Measurements from ENCODE around the gene TRAPPC14. TPM values are rescaled to one million over a fixed set of nuclear protein-coding genes. Genes with fewer than 3 reads are reported as not detected.

Gene TRAPPC14
- total and polyA plus RNA-seq, 2 of the 8 experiments (the other 6 are each of a cell fraction or from before 2014, with no cell fraction given), result 11.9 to 22.1 TPM

DNA sequence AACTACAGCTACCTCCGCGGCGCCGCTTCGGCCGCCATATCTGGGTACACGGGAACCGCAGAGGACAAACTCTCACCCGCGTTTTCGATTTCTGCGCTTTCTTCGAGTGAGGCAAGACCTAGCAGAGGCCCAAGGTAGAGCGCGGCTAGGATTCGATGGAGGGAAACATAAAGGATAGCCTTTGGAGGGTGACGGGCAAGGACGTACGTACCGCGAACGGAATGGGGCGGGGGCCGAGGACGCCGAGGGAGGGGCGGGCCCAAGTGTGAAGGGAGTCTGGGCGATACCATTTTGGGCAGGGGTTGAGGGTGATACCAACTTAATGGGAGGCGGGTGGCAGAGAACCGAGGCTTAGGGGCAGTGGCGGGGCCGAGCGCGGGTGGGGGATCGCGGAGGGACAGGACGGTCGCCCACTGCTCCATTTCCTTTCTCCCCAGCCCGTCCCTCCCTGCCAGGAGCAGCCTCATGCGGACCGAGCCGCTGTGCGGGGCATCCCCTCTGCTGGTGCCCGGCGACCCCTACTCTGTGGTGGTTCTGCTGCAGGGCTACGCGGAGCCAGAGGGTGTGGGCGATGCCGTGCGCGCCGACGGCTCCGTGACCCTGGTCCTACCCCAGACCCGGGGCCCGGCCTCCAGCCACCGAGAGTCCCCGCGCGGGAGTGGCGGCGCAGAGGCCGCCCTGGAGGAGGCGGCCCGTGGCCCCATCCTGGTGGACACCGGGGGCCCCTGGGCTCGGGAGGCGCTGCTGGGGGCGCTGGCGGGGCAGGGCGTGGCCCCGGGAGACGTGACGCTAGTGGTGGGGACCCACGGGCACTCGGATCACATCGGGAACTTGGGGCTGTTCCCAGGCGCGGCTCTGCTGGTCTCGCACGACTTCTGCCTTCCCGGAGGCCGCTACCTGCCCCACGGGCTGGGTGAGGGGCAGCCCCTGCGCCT, 31.3 kb downstream of the TRAPPC14 start, which contains the start of gene MBLAC1 (continued):
- no peak for TF ChIP-seq RXRA (IDR thresholded peaks at IDR 0.05; ENCODE audit: insufficient read depth, low read depth, low read length)
- no peak for TF ChIP-seq SIRT6 (IDR thresholded peaks at IDR 0.05; ENCODE audit: low read length)
- TF ChIP-seq EGR1 (IDR thresholded peaks at IDR 0.05; ENCODE audit: borderline replicate concordance, low read depth, low read length), result no peak
- TF ChIP-seq NANOG (IDR thresholded peaks at IDR 0.05; ENCODE audit: insufficient read depth, low read depth, low read length, poor library complexity, severe bottlenecking), result no peak
- TF ChIP-seq CTBP2 (IDR thresholded peaks at IDR 0.05; ENCODE audit: borderline replicate concordance, insufficient read depth, insufficient read length, low read length), result no peak
- TF ChIP-seq HDAC6 (IDR thresholded peaks at IDR 0.05; ENCODE audit: low read depth, low read length), result no peak
- no peak for TF ChIP-seq MAFK (IDR thresholded peaks at IDR 0.05; ENCODE audit: low read depth, low read length)
- TF ChIP-seq TEAD4 (IDR thresholded peaks at IDR 0.05; ENCODE audit: low read depth, low read length), result 0 out of 2 replicates have a peak, but pooled peaks have one; percentile 1
- TF ChIP-seq BRCA1 (IDR thresholded peaks at IDR 0.05; ENCODE audit: low read depth, low read length), result no peak
- TF ChIP-seq, protein P1, sequence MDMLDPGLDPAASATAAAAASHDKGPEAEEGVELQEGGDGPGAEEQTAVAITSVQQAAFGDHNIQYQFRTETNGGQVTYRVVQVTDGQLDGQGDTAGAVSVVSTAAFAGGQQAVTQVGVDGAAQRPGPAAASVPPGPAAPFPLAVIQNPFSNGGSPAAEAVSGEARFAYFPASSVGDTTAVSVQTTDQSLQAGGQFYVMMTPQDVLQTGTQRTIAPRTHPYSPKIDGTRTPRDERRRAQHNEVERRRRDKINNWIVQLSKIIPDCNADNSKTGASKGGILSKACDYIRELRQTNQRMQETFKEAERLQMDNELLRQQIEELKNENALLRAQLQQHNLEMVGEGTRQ (IDR thresholded peaks at IDR 0.05; ENCODE audit: low read length), result no peak
- TF ChIP-seq POU5F1 (IDR thresholded peaks at IDR 0.05; ENCODE audit: low read depth, low read length), result no peak
- no peak for TF ChIP-seq CBX5 (IDR thresholded peaks at IDR 0.05; ENCODE audit: low read depth, low read length)
- 0 out of 2 replicates have a peak, but pooled peaks have one; percentile 7 for TF ChIP-seq KDM1A (IDR thresholded peaks at IDR 0.05; ENCODE audit: borderline replicate concordance, low read length)
- no peak for TF ChIP-seq RNF2 (IDR thresholded peaks at IDR 0.05; ENCODE audit: borderline replicate concordance, low read depth, low read length, missing control alignments, poor library complexity, severe bottlenecking)
- TF ChIP-seq SIX5 (IDR thresholded peaks at IDR 0.05; ENCODE audit: low read depth, low read length), result peak; percentile 26; the same call in 1 of the 2 replicates
- TF ChIP-seq FOSL1 (IDR thresholded peaks at IDR 0.05; ENCODE audit: insufficient read depth, low read depth, low read length), result no peak
- no peak for TF ChIP-seq CBX8 (IDR thresholded peaks at IDR 0.05; ENCODE audit: borderline replicate concordance, low read depth, low read length)
- TF ChIP-seq BACH1 (IDR thresholded peaks at IDR 0.05; ENCODE audit: low read length), result no peak; the same call in none of the 2 replicates
- 0 out of 2 replicates have a peak, but pooled peaks have one; percentile 63 for TF ChIP-seq RBBP5 (IDR thresholded peaks at IDR 0.05; ENCODE audit: borderline replicate concordance, low read depth, low read length)
- peak; percentile 86 for TF ChIP-seq KDM4A (IDR thresholded peaks at IDR 0.05; ENCODE audit: low read depth, low read length, severe bottlenecking)
- no peak for TF ChIP-seq CEBPB (IDR thresholded peaks at IDR 0.05; ENCODE audit: low read depth, low read length)
- peak; percentile 69 for TF ChIP-seq ASH2L (IDR thresholded peaks at IDR 0.05; ENCODE audit: low read length)

Data from H1 (cell line).